LNCAP (cell line): ENCODE measurements around the gene ADARB2.

Experiments
- CTCF ChIP-seq: fragments of 450-650 bp; IDR thresholded peaks from 2 replicates; pipeline ENCODE4 v1.5.1; 2017; ENCODE audit warnings: mild to moderate bottlenecking

Gene ADARB2

GRCh38 chr10:1744524-1744923 lies 7.2 kb upstream of the ADARB2 start:
- no peak for TF ChIP-seq CTCF

DNA sequence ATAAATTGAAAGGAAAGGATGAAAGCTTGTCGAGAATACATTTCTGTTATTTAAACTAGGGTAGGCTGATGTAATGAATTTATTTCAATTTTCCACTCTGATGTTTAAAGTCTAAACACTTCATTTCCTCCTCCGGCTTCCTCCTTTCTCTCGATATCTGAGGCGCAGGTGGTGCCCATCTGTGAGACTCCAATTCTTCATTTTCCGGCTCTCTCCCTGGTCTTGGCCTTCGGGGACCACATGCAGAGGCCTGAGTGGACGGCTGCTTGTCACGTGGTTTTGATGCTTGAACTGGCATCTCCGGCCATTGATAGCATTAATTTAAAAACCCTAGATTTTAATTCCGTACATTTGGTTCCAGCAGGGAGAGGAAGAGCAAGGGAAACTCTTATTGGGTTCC lies 5.8 kb upstream of the ADARB2 start:
- TF ChIP-seq CTCF: no peak

GRCh38 chr10:1741450-1741849 lies 4.1 kb upstream of the ADARB2 start:
- no peak for TF ChIP-seq CTCF

DNA sequence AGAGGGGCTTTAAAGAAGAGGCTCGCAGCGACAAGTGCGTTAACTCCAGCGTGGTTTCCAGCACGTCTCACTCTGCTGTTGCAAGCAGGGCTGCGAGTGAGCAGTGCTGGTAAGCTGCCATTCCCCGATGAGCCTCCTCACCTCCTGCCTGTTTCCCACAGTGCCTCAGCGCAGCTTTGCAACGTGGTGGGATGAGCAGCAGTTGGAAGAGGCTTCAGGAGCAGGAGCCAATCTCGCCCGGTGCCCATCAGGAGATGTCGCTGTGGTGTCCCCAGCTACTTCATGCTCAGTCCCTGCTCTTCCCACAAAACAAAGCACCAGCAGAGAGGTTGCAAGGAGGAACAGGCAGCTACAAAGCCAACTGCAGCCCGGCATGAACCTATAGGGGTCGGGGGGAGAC lies 2.4 kb upstream of the ADARB2 start:
- TF ChIP-seq CTCF: no peak

DNA sequence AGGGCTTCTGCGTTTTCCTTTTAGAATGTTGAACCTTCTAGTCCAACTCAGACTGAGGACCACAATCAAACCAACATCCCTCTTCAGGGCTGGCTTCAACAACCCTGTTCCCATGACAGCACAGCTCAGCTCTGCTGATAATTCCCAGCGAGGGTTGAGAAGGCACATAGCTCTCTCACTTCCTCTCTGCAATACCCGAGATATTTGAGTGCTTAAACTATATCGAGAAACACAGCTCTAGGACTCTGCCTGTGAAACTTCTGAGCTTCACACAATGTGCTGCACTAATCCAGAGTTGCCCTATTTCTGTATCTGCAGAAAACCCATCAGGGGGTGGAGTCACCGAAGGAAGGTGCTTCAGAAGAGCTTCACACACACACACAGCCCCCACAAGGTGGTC lies 1.6 kb upstream of the ADARB2 start:
- no peak for TF ChIP-seq CTCF

GRCh38 chr10:1736972-1737221 lies 428 bp downstream of the ADARB2 start:
- TF ChIP-seq CTCF: no peak

DNA sequence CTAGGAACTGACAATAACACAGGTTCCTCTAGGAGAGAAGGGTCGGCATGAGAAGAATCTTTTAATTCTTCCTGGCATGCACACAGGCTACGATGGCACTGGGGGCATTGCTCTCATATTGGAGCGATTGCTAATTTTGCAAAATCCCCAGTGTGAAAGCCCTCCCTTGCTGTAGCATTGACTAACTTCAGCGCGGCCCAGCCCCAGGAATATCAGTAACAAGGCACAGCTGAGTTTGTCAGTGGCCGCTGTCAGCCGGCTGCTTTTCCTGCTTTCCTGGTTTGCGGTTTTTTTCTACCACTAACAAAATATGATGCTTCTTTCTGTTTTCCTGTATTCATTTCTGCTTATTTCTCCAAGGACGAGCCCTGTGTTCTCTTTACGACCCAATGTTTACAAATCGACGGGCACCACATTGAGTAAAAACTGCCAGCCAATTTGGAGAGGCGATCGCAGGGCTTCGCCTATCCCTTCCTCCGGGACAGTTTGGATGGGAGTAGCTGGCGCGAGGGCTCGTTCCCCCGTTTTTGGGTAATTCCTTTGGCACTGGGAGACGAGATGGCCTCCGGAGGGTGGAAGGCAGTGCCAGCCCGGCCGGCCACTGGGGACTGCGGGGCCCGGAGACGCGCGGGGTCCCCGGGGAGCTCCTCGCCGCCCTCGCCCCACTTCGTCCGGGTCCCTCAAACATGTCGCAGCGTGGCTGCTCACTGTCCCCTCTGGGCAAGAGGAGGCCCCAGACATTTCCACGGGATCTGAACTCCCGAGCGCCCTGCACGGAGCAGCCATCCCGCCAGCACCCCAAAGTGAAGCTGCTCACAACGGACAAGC lies 967 bp downstream of the ADARB2 start:
- TF ChIP-seq CTCF: no peak

- no peak for TF ChIP-seq CTCF
Observed at GRCh38 chr10:1735562-1735961, 1.8 kb downstream of the ADARB2 start.
